ENCODE results near the gene SLAIN2.

GRCh38 chr4:48410812-48411211, 69.5 kb downstream of the SLAIN2 start:
- no peak for TF ChIP-seq POLR2A (IDR thresholded peaks at IDR 0.05)
- no peak for TF ChIP-seq CTCF (IDR thresholded peaks at IDR 0.05)
- no peak for TF ChIP-seq POLR2AphosphoS5 (IDR thresholded peaks at IDR 0.05)

All from upper lobe of left lung (tissue), 4 donors.